Measurements from ENCODE around the gene ACTN2. TPM values are rescaled to one million over a fixed set of nuclear protein-coding genes. Genes with fewer than 3 reads are reported as not detected.

Gene ACTN2
- total RNA-seq, 2 experiments from 2014 or later: 0.11 to 0.18 TPM

GRCh38 chr1:236768601-236769000, 82.3 kb downstream of the ACTN2 start:
- Mint-ChIP-seq H3K4me3 (no peak overlapping the region), H3K36me3 (ENCODE audit: low read depth) (no peaks in the 10 kb centered on the region), H3K27ac (no peak overlapping the region), H3K4me1 (ENCODE audit: low read depth) (no peaks in the 10 kb centered on the region), H3K27me3 (peaks cover 10% of the 10 kb centered on the region), H3K9me3 (no peaks in the 10 kb centered on the region)
- ChIA-PET CTCF (interaction anchor here (1.8 to 3.1 kb wide), 2 partner anchors 9 to 15 kb away, joined by 6 to 24 read pairs; no protein-coding TSS in a partner anchor), POLR2A (no interaction called here)
- ATAC-seq (no peak), DNase-seq (no peak)
- no peak for TF ChIP-seq CTCF (IDR thresholded peaks at IDR 0.05)
- intact Hi-C loops (cut with micrococcal nuclease): no loop called here

GRCh38 chr1:236773919-236774318, 87.6 kb downstream of the ACTN2 start:
- no peak overlapping the region for H3K27ac Mint-ChIP-seq
- no peaks in the 10 kb centered on the region for H3K36me3 Mint-ChIP-seq (ENCODE audit: low read depth)
- no peak for TF ChIP-seq CTCF (IDR thresholded peaks at IDR 0.05)
- CTCF ChIA-PET: interaction anchor here (1.0 kb wide), 1 partner anchor 15 kb away, joined by 4 read pairs; no protein-coding TSS in a partner anchor
- peaks cover 5% of the 10 kb centered on the region for H3K9me3 Mint-ChIP-seq
- POLR2A ChIA-PET: interaction anchor here (1.5 kb wide), 1 partner anchor 9 kb away, joined by 3 read pairs; no protein-coding TSS in a partner anchor
- no peaks in the 10 kb centered on the region for H3K4me1 Mint-ChIP-seq (ENCODE audit: low read depth)
- no peak overlapping the region for H3K4me3 Mint-ChIP-seq
- DNase-seq (no peak), ATAC-seq (no peak)
- H3K27me3 Mint-ChIP-seq: peaks cover 13% of the 10 kb centered on the region
- intact Hi-C loops (cut with micrococcal nuclease): no loop called here

GRCh38 chr1:236774926-236775325, 88.6 kb downstream of the ACTN2 start:
- Mint-ChIP-seq H3K4me3 (no peak overlapping the region), H3K36me3 (ENCODE audit: low read depth) (no peaks in the 10 kb centered on the region), H3K9me3 (peaks cover 10% of the 10 kb centered on the region), H3K27ac (no peak overlapping the region), H3K27me3 (peaks cover 9% of the 10 kb centered on the region), H3K4me1 (ENCODE audit: low read depth) (no peaks in the 10 kb centered on the region)
- ATAC-seq (no peak), DNase-seq (no peak)
- ChIA-PET POLR2A (no interaction called here), CTCF (no interaction called here)
- no peak for TF ChIP-seq CTCF (IDR thresholded peaks at IDR 0.05)
- intact Hi-C loops (cut with micrococcal nuclease): no loop called here

GRCh38 chr1:236779312-236779711, 93.0 kb downstream of the ACTN2 start:
- ATAC-seq (no peak), DNase-seq (no peak)
- Mint-ChIP-seq H3K27me3 (peaks cover 9% of the 10 kb centered on the region), H3K36me3 (ENCODE audit: low read depth) (no peaks in the 10 kb centered on the region), H3K9me3 (peaks cover 10% of the 10 kb centered on the region), H3K4me3 (no peak overlapping the region), H3K27ac (no peak overlapping the region), H3K4me1 (ENCODE audit: low read depth) (no peaks in the 10 kb centered on the region)
- ChIA-PET POLR2A (no interaction called here), CTCF (interaction anchor here (1.0 kb wide), 1 partner anchor 20 kb away, joined by 3 read pairs; no protein-coding TSS in a partner anchor)
- no peak for TF ChIP-seq CTCF (IDR thresholded peaks at IDR 0.05)
- intact Hi-C loops (cut with micrococcal nuclease): no loop called here

GRCh38 chr1:236785477-236785876, 99.2 kb downstream of the ACTN2 start:
- TF ChIP-seq CTCF (IDR thresholded peaks at IDR 0.05): no peak
- no peak for DNase-seq
- H3K36me3 Mint-ChIP-seq (ENCODE audit: low read depth): no peaks in the 10 kb centered on the region
- ATAC-seq: no peak
- H3K4me1 Mint-ChIP-seq (ENCODE audit: low read depth): no peaks in the 10 kb centered on the region
- ChIA-PET POLR2A (no interaction called here), CTCF (interaction anchor here (0.8 to 2.2 kb wide), 2 partner anchors 9 to 26 kb away, joined by 3 to 13 read pairs; partner anchors contain the start of gene MTR)
- no peaks in the 10 kb centered on the region for H3K9me3 Mint-ChIP-seq
- intact Hi-C loops (cut with micrococcal nuclease): no loop called here
- peaks cover 1% of the 10 kb centered on the region for H3K27me3 Mint-ChIP-seq
- no peak overlapping the region for H3K4me3 Mint-ChIP-seq
- no peak overlapping the region for H3K27ac Mint-ChIP-seq
